Kidney (tissue), 14 donors: ENCODE data around the gene BAG2. TPM values are rescaled to one million over a fixed set of nuclear protein-coding genes. Genes with fewer than 3 reads are reported as not detected.

Source experiments
- DNase-seq, 5 donors: peaks; one replicate each; pipeline ENCODE4 v3.0.0-alpha.2; 2013 to 2020
- FAIRE-seq: peaks from 2 replicates; lab custom pipeline; 2012; peaks lifted over from hg19 to GRCh38; lab: Jason Lieb, UNC
- H3K27ac ChIP-seq, 2 donors: one replicate each; pipeline ENCODE4 v1.7.0; 2013; ENCODE audit warnings: low read depth in 2 of 2, low read length in 2 of 2, inconsistent platforms in 1 of 2
- H3K27me3 ChIP-seq: one replicate; pipeline ENCODE4 v1.7.1; 2013; ENCODE audit warnings: low read length, inconsistent platforms; ENCODE audit not compliant: control insufficient read depth, insufficient read depth
- H3K36me3 ChIP-seq, 3 donors: one replicate each; pipeline versions ENCODE4 v1.7.0 to v1.7.1; 2013; ENCODE audit warnings: low read length in 3 of 3, control low read depth in 1 of 3, inconsistent platforms in 1 of 3; ENCODE audit not compliant: insufficient read depth in 3 of 3, control insufficient read depth in 2 of 3
- H3K4me1 ChIP-seq, 3 donors: one replicate each; pipeline versions ENCODE4 v1.7.0 to v1.7.1; 2013; ENCODE audit warnings: low read length in 3 of 3, inconsistent platforms in 1 of 3, low read depth in 1 of 3; ENCODE audit not compliant: control insufficient read depth in 2 of 3, insufficient read depth in 2 of 3
- H3K4me3 ChIP-seq, 3 donors: one replicate each; pipeline versions ENCODE4 v1.7.0 to v1.8.1; 2013; ENCODE audit warnings: low read length in 3 of 3, control low read depth in 1 of 3, inconsistent platforms in 1 of 3
- H3K9ac ChIP-seq, 3 donors: one replicate each; pipeline versions ENCODE4 v1.7.0 to v1.7.1; 2013; ENCODE audit warnings: low read length in 3 of 3, control low read depth in 1 of 3, inconsistent platforms in 1 of 3
- H3K9me3 ChIP-seq, 3 donors: one replicate each; pipeline versions ENCODE4 v1.7.0 to v1.7.1; 2013; ENCODE audit warnings: low read length in 3 of 3, control low read depth in 1 of 3, inconsistent platforms in 1 of 3; ENCODE audit not compliant: control insufficient read depth in 2 of 3, insufficient read depth in 1 of 3
- intact Hi-C: fragments of 100-400 bp; cut with DNase I; formaldehyde crosslinking; loops from one replicate; pipeline ENCODE4 v1.11.1; 2022
- polyA plus RNA-seq: library from polyadenylated mRNA; stranded (reverse); fragments of 350-450 nt; fragmentation: Illumina TruSeq; extraction: RNeasy Lipid Tissue Mini Kit (QIAGEN cat#74804); gene quantifications from one replicate; pipeline ENCODE4 v1.2.3, GENCODE V29; 2014; ENCODE audit warnings: low read depth, low replicate concordance; ENCODE audit not compliant: insufficient read depth
- total RNA-seq: library from RNA; stranded (reverse); fragmentation: NEBNext Ultra II Directional; extraction: Animal tissue kit (Norgen Biotek cat#: 25700); gene quantifications from one replicate; pipeline ENCODE4 v1.2.1, GENCODE V29; 2021
- TF ChIP-seq, protein P1 (sequence below): IDR thresholded peaks from 3 replicates; pipeline ENCODE4 v1.5.1; 2012; ENCODE audit warnings: mild to moderate bottlenecking, moderate library complexity, borderline replicate concordance; ENCODE audit not compliant: insufficient read depth; ENCODE audit errors: extremely low read depth
- donor health status: control.
- donor health status: control.
- donor health status: control.
- donor health status: control.
- donor health status: control.
- donor health status: DM: yes; HTN: yes; CAD: no.
- donor health status: Normal renal cell carcinoma (clear cell type).

BAG2 gene
- total and polyA plus RNA-seq, 2 donors from 2014 or later = 2.7 to 3.2 TPM

DNA sequence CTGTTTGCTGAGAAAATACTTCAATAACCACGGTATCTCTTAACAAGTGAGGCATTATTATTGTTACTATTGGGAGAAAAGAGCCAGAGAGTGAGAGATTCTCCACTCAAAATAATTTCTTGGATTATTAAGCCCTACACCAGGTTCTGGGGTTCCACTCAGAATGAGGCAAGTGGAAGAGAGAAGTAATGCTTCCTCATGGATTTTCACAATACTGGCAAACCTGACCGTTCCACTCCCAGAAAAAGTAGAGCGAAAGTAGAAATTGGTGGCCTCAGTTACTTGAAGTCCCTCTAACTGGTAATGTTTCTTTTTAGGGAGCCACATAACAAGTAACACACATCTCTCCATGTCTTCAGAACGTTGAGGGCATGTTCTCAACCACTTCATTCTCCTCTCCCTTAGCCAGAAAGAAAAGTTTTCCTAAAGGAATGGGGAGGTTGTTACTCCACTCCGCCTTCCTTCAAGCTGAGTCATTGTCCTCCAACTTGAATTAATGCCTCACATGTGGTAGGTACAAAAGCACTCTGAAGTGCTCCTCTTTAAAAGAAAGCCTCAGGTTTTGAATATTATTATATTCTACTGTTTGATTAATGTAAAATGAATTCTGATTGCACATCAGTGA lies 1.9 kb downstream of the BAG2 start:
- H3K36me3 ChIP-seq = no peaks in the 10 kb centered on the region
- H3K9ac ChIP-seq = no peak overlapping the region
- no peaks in the 10 kb centered on the region for H3K27me3 ChIP-seq
- intact Hi-C loops = no loop called here
- FAIRE-seq = no peak
- peak overlapping the region; percentile 1 to 82 (median 49) for H3K4me3 ChIP-seq
- TF ChIP-seq, protein P1, sequence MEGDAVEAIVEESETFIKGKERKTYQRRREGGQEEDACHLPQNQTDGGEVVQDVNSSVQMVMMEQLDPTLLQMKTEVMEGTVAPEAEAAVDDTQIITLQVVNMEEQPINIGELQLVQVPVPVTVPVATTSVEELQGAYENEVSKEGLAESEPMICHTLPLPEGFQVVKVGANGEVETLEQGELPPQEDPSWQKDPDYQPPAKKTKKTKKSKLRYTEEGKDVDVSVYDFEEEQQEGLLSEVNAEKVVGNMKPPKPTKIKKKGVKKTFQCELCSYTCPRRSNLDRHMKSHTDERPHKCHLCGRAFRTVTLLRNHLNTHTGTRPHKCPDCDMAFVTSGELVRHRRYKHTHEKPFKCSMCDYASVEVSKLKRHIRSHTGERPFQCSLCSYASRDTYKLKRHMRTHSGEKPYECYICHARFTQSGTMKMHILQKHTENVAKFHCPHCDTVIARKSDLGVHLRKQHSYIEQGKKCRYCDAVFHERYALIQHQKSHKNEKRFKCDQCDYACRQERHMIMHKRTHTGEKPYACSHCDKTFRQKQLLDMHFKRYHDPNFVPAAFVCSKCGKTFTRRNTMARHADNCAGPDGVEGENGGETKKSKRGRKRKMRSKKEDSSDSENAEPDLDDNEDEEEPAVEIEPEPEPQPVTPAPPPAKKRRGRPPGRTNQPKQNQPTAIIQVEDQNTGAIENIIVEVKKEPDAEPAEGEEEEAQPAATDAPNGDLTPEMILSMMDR = no peak
- H3K27ac ChIP-seq = no peak overlapping the region
- H3K9me3 ChIP-seq = no peaks in the 10 kb centered on the region
- peaks cover 0 to 4% (median 0%) of the 10 kb centered on the region in 3 donors for H3K4me1 ChIP-seq
- peak in 1 of 5 donors; percentile 6 for DNase-seq

DNA sequence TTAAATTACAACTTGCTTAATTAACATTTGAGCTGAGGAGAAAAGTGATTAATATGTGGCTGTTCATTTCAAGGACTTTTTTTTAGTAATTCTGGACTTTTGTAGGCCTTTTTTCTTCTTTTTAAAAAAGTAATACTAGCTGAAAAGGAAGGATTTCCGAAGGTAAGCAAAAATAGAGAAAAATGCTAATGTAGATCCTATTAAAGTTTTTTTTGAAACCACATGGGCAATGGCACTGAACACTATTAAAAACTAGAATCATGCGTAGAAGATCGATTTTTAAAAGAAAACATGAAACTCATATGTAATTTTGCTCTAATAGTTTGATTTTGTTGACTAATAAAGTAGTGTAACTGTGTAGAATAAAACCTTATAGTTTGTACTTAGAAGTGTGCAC lies 2.4 kb downstream of the BAG2 start:
- TF ChIP-seq, protein P1 = no peak
- DNase-seq = no peak
- Histone ChIP-seq H3K4me1 (peaks cover 0 to 4% (median 0%) of the 10 kb centered on the region in 3 donors), H3K27ac (no peak overlapping the region), H3K4me3 (no peak overlapping the region), H3K27me3 (no peaks in the 10 kb centered on the region), H3K9ac (no peak overlapping the region), H3K36me3 (no peaks in the 10 kb centered on the region), H3K9me3 (no peaks in the 10 kb centered on the region)
- intact Hi-C loops = no loop called here
- FAIRE-seq = no peak

DNA sequence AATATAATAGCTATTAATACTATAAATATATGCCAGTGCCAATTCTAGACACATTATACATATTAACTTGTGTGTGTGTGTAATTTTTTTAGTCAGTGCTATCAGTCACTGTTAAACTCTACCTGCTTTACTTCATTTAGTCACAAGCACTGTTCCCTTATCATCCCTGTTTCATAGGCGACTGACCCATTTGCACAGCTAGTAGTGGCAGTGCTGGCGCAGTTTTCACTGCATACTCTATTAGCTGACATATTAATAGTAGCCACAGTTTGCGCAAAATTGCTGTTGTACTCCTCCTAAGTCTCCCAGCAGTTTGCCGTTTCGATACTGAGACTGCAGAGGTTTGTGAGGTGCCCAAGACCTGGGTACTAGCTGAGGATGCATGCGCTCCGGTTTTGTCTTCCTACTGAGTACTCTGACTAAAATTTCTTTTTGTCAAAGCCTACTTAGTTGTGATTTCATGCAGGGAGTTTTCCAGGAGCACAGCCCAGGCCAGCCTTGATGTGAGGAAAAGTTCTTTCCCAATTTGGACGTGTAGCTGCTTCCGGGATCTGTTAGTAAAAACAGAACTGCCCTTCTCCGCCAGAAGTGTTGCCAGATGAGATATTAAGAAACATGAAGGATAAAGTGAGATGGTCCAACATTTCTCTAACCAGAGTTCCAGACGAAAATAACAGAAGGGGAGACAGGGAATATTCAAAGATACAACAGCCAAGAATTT lies 5.6 kb downstream of the BAG2 start:
- H3K4me3 ChIP-seq = no peak overlapping the region
- no peaks in the 10 kb centered on the region for H3K27me3 ChIP-seq
- intact Hi-C loops = no loop called here
- no peak for FAIRE-seq
- TF ChIP-seq, protein P1 = no peak
- H3K4me1 ChIP-seq = peaks cover 0 to 4% (median 0%) of the 10 kb centered on the region in 3 donors
- no peaks in the 10 kb centered on the region for H3K36me3 ChIP-seq
- peak in 1 of 5 donors; percentile 74 for DNase-seq
- H3K9me3 ChIP-seq = no peaks in the 10 kb centered on the region
- no peak overlapping the region for H3K27ac ChIP-seq
- no peak overlapping the region for H3K9ac ChIP-seq
